Caco-2 (cell line): ENCODE results near the gene MGMT. TPM values are rescaled to one million over a fixed set of nuclear protein-coding genes. Genes with fewer than 3 reads are reported as not detected.

Source experiments
- BruUV-seq: library from RNA; stranded (reverse); fragments of 400-500 nt; replicated peaks from 2 replicates; lab custom pipeline; 2021; lab: Mats Ljungman, UMichigan
- CTCF ChIA-PET: fragments of 300-600 bp; sonication (Branson Sonifier 250); formaldehyde crosslinking; loops from one replicate; lab custom pipeline; 2022; ENCODE audit warnings: antibody characterized with exemption; lab: Charles Lee
- POLR2A ChIA-PET: fragments of 300-600 bp; sonication (Branson Sonifier 250); formaldehyde crosslinking; loops from one replicate; lab custom pipeline; 2022; ENCODE audit warnings: antibody characterized with exemption; lab: Charles Lee
- DNase-seq, 2 experiments: peaks; one replicate each; pipeline versions ENCODE4 v3.0.0 to v3.0.0-alpha.2; 2020 to 2022
- H3K27me3 ChIP-seq: replicated peaks from 2 replicates; pipeline ENCODE4 v1.6.0; 2011; ENCODE audit warnings: low read length; ENCODE audit not compliant: control insufficient read depth, insufficient read depth
- H3K36me3 ChIP-seq: 2 replicates; pipeline ENCODE4 v1.5.1; 2011; ENCODE audit warnings: low read length; ENCODE audit not compliant: control insufficient read depth, insufficient read depth
- H3K4me1 ChIP-seq: fragments of 250-450 bp; sonication (Bioruptor Pico); 2 replicates; pipeline ENCODE4 v1.5.1; 2020; ENCODE audit warnings: mild to moderate bottlenecking
- H3K4me3 ChIP-seq: 2 replicates; pipeline ENCODE4 v1.5.1; 2011; ENCODE audit warnings: low read depth, mild to moderate bottlenecking, control low read depth, low read length
- H3K9me3 ChIP-seq: fragments of 250-450 bp; sonication (Bioruptor Pico); 2 replicates; pipeline ENCODE4 v1.5.1; 2020; ENCODE audit warnings: mild to moderate bottlenecking, moderate library complexity
- H3K27ac Mint-ChIP-seq: one replicate; pipeline ENCODE4 v1.8.0; 2022; ENCODE audit warnings: mixed read lengths; ENCODE audit not compliant: unreplicated experiment
- H3K27me3 Mint-ChIP-seq: one replicate; pipeline ENCODE4 v1.8.0; 2022; ENCODE audit warnings: mixed read lengths; ENCODE audit not compliant: insufficient read depth, unreplicated experiment
- H3K36me3 Mint-ChIP-seq: one replicate; pipeline ENCODE4 v1.8.0; 2022; ENCODE audit warnings: mild to moderate bottlenecking, mixed read lengths; ENCODE audit not compliant: insufficient read depth, unreplicated experiment
- H3K4me1 Mint-ChIP-seq: one replicate; pipeline ENCODE4 v1.8.0; 2022; ENCODE audit warnings: low read depth, mixed read lengths; ENCODE audit not compliant: unreplicated experiment
- H3K4me3 Mint-ChIP-seq: one replicate; pipeline ENCODE4 v1.8.0; 2022; ENCODE audit warnings: mild to moderate bottlenecking, moderate library complexity, mixed read lengths; ENCODE audit not compliant: unreplicated experiment
- H3K9me3 Mint-ChIP-seq: one replicate; pipeline ENCODE4 v1.8.0; 2022; ENCODE audit warnings: mixed read lengths; ENCODE audit not compliant: unreplicated experiment
- intact Hi-C: fragments of 100-400 bp; cut with micrococcal nuclease; formaldehyde crosslinking; loops from one replicate; pipeline ENCODE4 v1.10.0; 2022; ENCODE audit not compliant: unreplicated experiment
- total RNA-seq: library from RNA; stranded (reverse); gene quantifications from 2 replicates; pipeline ENCODE4 v1.2.3, GENCODE V29; 2022
- TF ChIP-seq, protein P1 (sequence below), 2 experiments: fragments of 200-600 bp in 1 of 2; IDR thresholded peaks; 1 replicate in 1 of 2; 2 replicates in 1 of 2; pipeline versions ENCODE4 v1.5.1 to v1.8.0; 2011 to 2022; ENCODE audit warnings: antibody characterized with exemption in 1 of 2, control low read depth in 1 of 2, inconsistent platforms in 1 of 2, low read depth in 1 of 2, low read length in 1 of 2, mild to moderate bottlenecking in 1 of 2, moderate library complexity in 1 of 2; ENCODE audit not compliant: insufficient read depth in 1 of 2, severe bottlenecking in 1 of 2, unreplicated experiment in 1 of 2

MGMT gene
- total RNA-seq, 1 experiment from 2014 or later = 57.0 TPM

DNA sequence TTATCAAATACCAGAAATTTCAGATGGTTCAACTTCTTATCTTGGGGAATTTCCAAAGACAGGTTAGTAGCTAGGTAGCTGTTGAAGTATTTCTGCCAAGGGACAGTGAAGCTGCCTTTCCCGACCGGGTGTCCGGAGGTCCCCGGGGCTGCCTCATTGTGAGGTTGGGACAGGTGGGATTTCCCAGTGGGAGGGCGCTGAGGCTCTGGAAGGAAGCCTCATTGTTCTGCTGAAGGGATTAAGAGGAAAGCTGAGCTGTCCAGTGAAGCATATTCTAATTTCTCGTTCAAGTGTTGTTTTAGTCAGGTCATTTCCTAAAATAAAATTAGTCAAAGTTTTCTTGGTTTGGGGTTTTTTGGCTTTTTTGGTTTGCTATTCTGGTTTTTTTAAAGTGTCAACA lies 244.2 kb downstream of the MGMT start:
- Mint-ChIP-seq H3K9me3 (no peaks in the 10 kb centered on the region), H3K27me3 (no peaks in the 10 kb centered on the region), H3K4me1 (no peaks in the 10 kb centered on the region), H3K4me3 (no peak overlapping the region), H3K27ac (no peak overlapping the region), H3K36me3 (peaks cover 15% of the 10 kb centered on the region)
- intact Hi-C loops = no loop called here
- Histone ChIP-seq H3K36me3 (peaks cover 2% of the 10 kb centered on the region; the same call in 1 of the 2 replicates), H3K27me3 (no peaks in the 10 kb centered on the region), H3K9me3 (no peaks in the 10 kb centered on the region), H3K4me3 (no peak overlapping the region), H3K4me1 (no peaks in the 10 kb centered on the region)
- BruUV-seq = no TSS peak
- ChIA-PET POLR2A (no interaction called here), CTCF (no interaction called here)
- TF ChIP-seq, protein P1, sequence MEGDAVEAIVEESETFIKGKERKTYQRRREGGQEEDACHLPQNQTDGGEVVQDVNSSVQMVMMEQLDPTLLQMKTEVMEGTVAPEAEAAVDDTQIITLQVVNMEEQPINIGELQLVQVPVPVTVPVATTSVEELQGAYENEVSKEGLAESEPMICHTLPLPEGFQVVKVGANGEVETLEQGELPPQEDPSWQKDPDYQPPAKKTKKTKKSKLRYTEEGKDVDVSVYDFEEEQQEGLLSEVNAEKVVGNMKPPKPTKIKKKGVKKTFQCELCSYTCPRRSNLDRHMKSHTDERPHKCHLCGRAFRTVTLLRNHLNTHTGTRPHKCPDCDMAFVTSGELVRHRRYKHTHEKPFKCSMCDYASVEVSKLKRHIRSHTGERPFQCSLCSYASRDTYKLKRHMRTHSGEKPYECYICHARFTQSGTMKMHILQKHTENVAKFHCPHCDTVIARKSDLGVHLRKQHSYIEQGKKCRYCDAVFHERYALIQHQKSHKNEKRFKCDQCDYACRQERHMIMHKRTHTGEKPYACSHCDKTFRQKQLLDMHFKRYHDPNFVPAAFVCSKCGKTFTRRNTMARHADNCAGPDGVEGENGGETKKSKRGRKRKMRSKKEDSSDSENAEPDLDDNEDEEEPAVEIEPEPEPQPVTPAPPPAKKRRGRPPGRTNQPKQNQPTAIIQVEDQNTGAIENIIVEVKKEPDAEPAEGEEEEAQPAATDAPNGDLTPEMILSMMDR (IDR thresholded peaks at IDR 0.05; ENCODE audit: insufficient read depth in 1 of 2, low read depth in 1 of 2, low read length in 1 of 2, severe bottlenecking in 1 of 2, unreplicated experiment in 1 of 2) = no peak
- no peak for DNase-seq

DNA sequence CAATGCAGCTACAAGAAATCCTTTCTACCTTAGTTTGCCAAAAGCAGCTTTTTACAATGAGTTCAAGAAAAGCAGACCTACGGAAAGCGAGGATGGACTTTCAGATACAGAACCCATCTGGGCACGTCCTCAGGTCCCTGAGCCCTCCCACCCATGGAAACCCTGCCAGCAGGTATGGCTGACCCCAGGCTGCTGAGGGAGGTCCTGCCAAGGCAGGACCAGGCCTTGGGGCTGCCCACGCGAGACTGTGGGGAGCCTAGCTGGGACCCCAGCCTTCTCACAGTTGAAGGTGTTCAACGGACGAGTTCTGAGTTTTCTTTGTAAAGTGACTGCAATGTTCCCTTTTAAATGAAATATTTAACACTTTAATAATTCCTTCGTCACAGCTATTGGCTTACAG lies 245.0 kb downstream of the MGMT start:
- intact Hi-C loops = no loop called here
- CTCF ChIA-PET = interaction anchor here (0.7 kb wide), 1 partner anchor 164 kb away, joined by 3 read pairs; no protein-coding TSS in a partner anchor
- peaks cover 10% of the 10 kb centered on the region for H3K36me3 Mint-ChIP-seq
- H3K9me3 Mint-ChIP-seq = no peaks in the 10 kb centered on the region
- POLR2A ChIA-PET = no interaction called here
- no peak overlapping the region for H3K27ac Mint-ChIP-seq
- BruUV-seq = no TSS peak
- TF ChIP-seq, protein P1 (IDR thresholded peaks at IDR 0.05; ENCODE audit: insufficient read depth in 1 of 2, low read depth in 1 of 2, low read length in 1 of 2, severe bottlenecking in 1 of 2, unreplicated experiment in 1 of 2) = no peak
- H3K4me3 ChIP-seq = no peak overlapping the region
- H3K9me3 ChIP-seq = no peaks in the 10 kb centered on the region
- no peaks in the 10 kb centered on the region for H3K4me1 Mint-ChIP-seq
- H3K27me3 ChIP-seq = no peaks in the 10 kb centered on the region
- no peaks in the 10 kb centered on the region for H3K4me1 ChIP-seq
- no peaks in the 10 kb centered on the region for H3K27me3 Mint-ChIP-seq
- no peak overlapping the region for H3K4me3 Mint-ChIP-seq
- peaks cover 2% of the 10 kb centered on the region; the same call in 1 of the 2 replicates for H3K36me3 ChIP-seq
- no peak for DNase-seq

DNA sequence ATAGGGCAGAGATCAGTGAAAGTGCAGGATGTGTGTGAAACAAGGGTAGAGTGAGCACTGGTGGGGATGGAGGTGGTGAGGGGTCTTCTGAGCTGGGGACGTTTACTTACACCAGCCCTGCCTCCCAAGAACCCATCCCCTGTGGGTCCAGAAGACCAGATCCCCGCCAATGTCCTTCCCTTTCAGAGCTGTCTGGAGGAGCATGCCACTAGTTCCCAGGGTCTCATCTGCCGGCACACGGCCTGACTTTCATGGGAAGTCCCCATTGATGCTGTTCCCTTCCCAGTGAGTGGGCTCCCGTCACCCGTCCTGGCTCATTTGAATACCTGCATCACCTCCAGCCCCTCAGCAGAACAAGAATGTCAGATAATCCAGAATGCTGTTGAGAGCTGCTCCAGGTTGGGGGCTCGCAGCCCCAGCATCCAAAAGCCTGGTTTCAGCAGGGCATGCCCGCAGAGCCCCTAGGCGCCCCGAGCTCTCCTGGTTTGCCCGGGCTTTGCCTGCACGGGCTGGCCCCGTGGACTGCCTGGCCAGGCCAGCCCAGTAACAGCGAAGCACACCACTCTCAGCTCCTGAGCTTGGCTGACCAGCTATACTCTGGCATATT lies 246.7 kb downstream of the MGMT start:
- no peak overlapping the region for H3K4me3 ChIP-seq
- ChIA-PET CTCF (no interaction called here), POLR2A (no interaction called here)
- no TSS peak for BruUV-seq
- Mint-ChIP-seq H3K4me1 (no peaks in the 10 kb centered on the region), H3K27me3 (no peaks in the 10 kb centered on the region), H3K4me3 (no peak overlapping the region), H3K27ac (no peak overlapping the region), H3K9me3 (no peaks in the 10 kb centered on the region), H3K36me3 (peaks cover 5% of the 10 kb centered on the region)
- no peaks in the 10 kb centered on the region for H3K27me3 ChIP-seq
- H3K36me3 ChIP-seq = peaks cover 2% of the 10 kb centered on the region; the same call in 1 of the 2 replicates
- H3K9me3 ChIP-seq = no peaks in the 10 kb centered on the region
- TF ChIP-seq, protein P1 (IDR thresholded peaks at IDR 0.05; ENCODE audit: insufficient read depth in 1 of 2, low read depth in 1 of 2, low read length in 1 of 2, severe bottlenecking in 1 of 2, unreplicated experiment in 1 of 2) = no peak
- intact Hi-C loops = no loop called here
- H3K4me1 ChIP-seq = no peaks in the 10 kb centered on the region
- no peak for DNase-seq
